Measurements from ENCODE around the gene ZNF385A.
"Not testable (repeated sequence)": the region's sequence is repeated elsewhere in the genome, so short reads cannot be mapped to it uniquely, and the experiment has no call there.

Gene ZNF385A

DNA sequence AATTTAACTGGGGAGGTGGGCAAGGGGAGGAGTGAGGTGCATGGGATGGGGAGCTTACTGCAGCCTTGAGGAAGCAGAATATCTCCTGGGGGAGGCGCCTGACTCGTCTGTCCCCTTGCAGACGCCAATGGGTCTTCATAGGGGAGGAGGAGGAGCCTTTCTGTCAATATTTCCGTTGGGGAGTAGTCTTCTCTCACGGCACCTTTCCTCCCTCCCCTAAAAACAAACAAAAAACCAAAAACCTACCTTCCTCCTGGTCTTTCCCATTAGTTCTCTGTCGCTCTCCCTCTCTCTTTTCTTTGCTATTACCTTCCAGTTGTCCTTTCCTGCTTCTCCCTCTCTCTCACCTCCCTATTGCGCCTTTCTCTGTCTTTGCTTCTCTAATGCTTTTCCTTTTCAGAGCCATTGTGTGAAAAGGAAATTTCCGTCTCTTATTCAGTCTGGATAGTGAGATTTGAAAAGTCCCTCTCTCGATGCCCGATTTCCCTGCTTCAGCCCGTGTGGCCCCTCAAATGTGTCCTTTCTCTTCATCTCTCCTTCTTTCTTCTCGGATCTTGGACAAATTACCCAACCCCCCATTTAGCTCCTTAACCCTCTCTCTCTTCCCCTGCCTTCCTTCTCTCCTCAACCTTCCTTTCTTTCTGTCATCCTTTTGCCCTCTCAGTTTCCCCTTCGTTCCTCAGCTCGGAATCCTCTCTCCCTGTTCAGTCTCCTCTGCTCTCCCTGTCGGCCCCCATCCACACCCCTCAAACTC lies 26.2 kb downstream of the ZNF385A start:
- DNase-seq (no peak), ATAC-seq (replicated peaks) (no peak)
- no peak overlapping the region for H3K27ac Mint-ChIP-seq

DNA sequence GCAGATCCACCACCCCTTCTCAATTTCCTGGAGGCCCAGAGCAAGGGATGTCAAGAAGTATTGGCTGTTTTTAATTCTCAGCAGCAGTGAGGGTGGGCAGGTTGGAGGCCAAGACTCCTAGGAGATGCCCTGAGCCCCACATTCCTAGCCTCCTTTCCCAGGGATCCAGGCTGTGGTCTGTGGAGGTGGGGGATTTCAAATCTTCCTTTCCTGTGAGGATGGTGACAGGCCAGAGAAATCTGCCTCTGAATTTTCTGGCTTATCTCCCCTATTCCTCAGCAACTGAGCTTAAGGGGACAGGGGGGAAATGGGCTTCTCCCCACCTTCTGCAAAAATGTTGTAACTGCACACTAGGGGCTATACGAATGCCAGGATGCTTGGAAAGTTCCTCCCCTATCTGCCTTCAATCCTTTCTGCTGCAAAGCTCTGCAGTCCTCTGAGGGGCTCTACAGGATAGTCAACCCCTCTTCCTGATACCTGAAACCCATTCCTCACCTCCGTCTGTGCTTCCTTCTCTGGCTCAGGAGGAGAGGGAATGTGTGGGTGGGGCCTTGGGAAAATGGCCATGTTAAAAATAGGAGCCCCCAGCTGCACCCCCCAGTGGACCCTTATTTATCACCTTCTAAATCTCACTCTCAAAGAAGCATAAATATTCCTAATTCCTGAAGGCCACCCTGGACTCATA lies 26.9 kb downstream of the ZNF385A start:
- no peaks in the 10 kb centered on the region for H3K9me3 Mint-ChIP-seq
- no peak for ATAC-seq (replicated peaks)
- H3K36me3 Mint-ChIP-seq (ENCODE audit: insufficient read depth): peaks cover 3% of the 10 kb centered on the region
- DNase-seq: no peak
- H3K4me3 Mint-ChIP-seq: no peak overlapping the region
- H3K27me3 Mint-ChIP-seq: no peaks in the 10 kb centered on the region
- no peaks in the 10 kb centered on the region for H3K4me1 Mint-ChIP-seq (ENCODE audit: low read depth in 2 of 2)
- H3K27ac Mint-ChIP-seq: peak overlapping the region in 1 of 2 donors; percentile 42

More for the DNA sequence above, 26.2 kb downstream of the ZNF385A start:
- H3K4me3 Mint-ChIP-seq: no peak overlapping the region
- peaks cover 2% of the 10 kb centered on the region for H3K36me3 Mint-ChIP-seq (ENCODE audit: insufficient read depth)
- no peaks in the 10 kb centered on the region for H3K9me3 Mint-ChIP-seq
- peaks cover 3% of the 10 kb centered on the region in 2 donors for H3K4me1 Mint-ChIP-seq (ENCODE audit: low read depth in 2 of 2)
- no peaks in the 10 kb centered on the region for H3K27me3 Mint-ChIP-seq

DNA sequence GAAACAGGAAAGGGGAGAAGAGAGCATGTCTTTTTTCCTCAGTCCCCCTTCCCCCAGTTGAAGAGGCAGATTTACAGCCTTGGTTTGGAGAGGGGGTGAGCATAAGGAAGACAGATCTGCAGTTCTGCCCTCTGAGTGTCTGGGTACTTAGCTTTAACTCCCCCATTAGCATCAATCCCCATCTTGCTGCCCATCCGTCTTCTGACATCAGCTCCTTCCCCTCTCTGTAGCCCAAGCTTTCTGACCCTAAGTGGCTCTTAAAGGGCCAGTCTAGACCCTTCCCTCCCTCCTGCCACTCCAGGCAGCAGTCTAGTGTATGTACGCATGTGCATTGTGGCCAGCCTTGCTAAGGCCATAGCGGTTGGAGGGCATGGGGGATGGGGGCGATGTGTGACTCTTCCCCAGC lies 27.6 kb downstream of the ZNF385A start:
- no peak for ATAC-seq (replicated peaks)
- Mint-ChIP-seq H3K36me3 (ENCODE audit: insufficient read depth) (peaks cover 3% of the 10 kb centered on the region), H3K27ac (peak overlapping the region in 1 of 2 donors; percentile 42), H3K4me3 (no peak overlapping the region), H3K4me1 (ENCODE audit: low read depth in 2 of 2) (no peaks in the 10 kb centered on the region), H3K9me3 (no peaks in the 10 kb centered on the region), H3K27me3 (no peaks in the 10 kb centered on the region)
- no peak for DNase-seq

DNA sequence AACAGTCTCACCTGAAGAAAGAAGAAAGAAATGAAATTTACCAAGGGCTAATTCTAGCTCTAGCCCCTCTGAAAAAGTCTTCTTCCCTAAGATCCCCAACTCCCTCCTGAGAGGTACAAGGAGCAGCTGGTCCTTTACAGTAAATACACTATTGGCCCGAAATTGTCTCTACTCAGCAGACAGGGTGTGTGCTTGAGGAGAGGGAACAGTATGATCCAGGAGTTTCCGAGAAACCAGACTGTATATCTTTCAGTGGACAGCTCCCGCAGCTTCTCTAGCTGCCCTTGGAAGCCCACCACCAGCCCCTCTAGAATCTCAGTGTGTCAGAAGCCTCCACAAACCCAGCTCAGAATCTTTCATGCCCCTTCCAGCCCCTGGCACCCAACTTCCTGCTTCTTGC lies 28.3 kb downstream of the ZNF385A start:
- no peak overlapping the region for H3K4me3 Mint-ChIP-seq
- H3K4me1 Mint-ChIP-seq (ENCODE audit: low read depth in 2 of 2): peaks cover 0 to 2% of the 10 kb centered on the region in 2 donors
- no peaks in the 10 kb centered on the region for H3K27me3 Mint-ChIP-seq
- DNase-seq (no peak), ATAC-seq (replicated peaks) (no peak)
- no peaks in the 10 kb centered on the region for H3K9me3 Mint-ChIP-seq
- H3K36me3 Mint-ChIP-seq (ENCODE audit: insufficient read depth): peaks cover 7% of the 10 kb centered on the region
- no peak overlapping the region for H3K27ac Mint-ChIP-seq

DNA sequence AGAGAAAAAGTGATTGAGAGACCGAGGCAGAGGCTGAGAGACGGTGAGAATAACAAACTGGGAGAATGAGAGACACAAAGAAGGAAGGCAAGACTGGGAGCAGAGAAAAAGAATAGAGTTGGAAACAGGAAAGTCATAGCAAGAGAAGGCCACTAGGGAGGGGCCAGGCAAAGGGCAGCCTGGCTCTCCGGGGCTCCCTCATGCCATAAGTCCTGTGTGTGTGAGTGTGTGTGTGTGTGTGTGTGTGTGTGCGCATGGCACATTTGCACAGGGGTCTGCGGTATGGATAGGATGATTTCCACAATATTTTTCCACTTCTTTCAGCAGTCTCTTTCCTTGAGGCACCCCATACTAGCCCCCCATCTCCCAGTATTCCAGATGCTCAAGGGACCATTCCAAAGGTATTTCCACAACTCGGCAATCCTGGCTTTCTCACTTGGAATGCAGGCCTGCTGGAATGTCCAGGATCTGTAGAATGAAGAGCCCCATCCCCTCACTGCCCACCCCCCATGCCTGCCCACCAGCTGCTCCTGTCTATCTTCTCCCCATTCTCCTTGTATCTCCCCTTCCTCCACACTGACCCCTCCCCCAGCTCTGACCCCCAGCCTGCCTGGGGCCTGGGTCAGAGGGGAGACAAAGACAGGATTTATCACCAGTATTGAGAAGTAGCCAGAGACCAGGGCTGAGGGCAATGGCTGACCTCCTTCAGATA lies 29.3 kb downstream of the ZNF385A start:
- Mint-ChIP-seq H3K27me3 (no peaks in the 10 kb centered on the region), H3K4me3 (no peak overlapping the region), H3K36me3 (ENCODE audit: insufficient read depth) (peaks cover 14% of the 10 kb centered on the region), H3K27ac (peak overlapping the region in 1 of 2 donors; percentile 7), H3K4me1 (ENCODE audit: low read depth in 2 of 2) (peaks cover 0 to 2% of the 10 kb centered on the region in 2 donors), H3K9me3 (no peaks in the 10 kb centered on the region)
- ATAC-seq (replicated peaks): no peak
- DNase-seq: no peak

DNA sequence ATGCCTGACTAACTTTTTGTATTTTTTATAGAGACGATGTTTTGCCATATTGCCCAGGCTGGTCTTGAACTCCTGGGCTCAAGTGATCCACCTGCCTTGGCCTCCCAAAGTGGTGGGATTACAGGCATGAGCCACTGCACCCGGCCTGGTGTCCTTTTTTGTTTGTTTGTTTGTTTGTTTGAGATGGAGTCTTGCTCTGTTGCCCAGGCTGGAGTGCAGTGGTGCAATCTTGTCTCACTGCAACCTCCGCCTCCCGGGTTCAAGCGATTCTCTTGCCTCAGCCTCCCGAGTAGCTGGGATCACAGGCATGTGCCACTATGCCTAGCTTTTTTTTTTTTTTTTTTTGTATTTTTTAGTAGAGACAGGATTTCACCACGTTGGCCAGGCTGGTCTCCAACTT lies 30.3 kb downstream of the ZNF385A start:
- H3K36me3 Mint-ChIP-seq (ENCODE audit: insufficient read depth): peaks cover 17% of the 10 kb centered on the region
- DNase-seq; H3K9me3 Mint-ChIP-seq; H3K4me3 Mint-ChIP-seq; H3K4me1 Mint-ChIP-seq (ENCODE audit: low read depth in 2 of 2); ATAC-seq (replicated peaks); H3K27me3 Mint-ChIP-seq: not testable (repeated sequence)
- H3K27ac Mint-ChIP-seq: peak overlapping the region; percentile 7 to 76

DNA sequence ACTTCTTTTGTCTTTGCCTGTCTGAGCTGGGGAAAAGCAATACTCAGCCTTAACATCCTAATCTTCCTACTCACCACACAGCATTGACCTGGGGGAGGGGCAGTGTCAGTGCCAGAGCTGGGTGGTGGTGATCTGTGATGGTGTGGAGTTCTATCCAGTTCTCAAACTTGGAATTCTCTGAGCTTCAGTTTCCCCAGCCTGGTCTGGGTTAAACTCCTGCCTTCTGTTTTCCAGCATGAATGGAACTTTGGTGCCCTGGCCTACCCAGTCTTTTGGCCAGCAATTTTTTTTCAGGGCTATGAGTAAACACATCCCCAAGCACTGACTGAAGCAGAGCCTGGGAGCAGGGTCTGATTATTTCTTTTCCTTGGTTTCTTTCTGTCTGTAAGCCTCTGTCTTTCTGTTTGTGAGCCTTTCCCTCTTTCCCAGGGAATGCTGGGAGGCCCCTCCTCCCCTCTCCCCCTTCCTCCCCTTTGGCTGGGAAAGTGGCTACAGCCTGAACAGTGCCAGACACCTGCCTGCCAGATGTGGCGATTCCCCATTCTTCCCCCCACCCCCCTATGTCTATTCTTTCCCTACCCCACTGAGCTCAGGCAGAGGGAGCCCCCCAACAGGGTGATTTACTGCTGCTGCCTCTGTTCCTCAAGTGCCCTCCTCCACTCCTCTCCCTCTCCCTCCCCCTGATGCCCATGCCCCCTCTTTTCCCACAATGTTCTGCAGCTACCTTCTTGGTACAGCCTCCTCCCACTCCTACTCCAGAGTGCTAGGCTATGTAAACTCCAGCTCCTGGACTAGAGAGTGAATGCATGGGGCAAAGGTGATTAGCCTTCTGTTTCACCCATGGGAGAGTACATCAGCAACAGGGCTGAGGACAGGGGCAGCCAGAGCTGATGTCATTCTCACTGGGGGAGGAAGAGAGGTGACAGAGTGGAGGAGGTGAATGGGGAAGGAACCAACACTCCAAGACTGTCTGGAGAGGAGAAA lies 31.4 kb downstream of the ZNF385A start:
- Mint-ChIP-seq H3K9me3 (no peaks in the 10 kb centered on the region), H3K36me3 (ENCODE audit: insufficient read depth) (peaks cover 20% of the 10 kb centered on the region), H3K4me1 (ENCODE audit: low read depth in 2 of 2) (peaks cover 0 to 2% of the 10 kb centered on the region in 2 donors), H3K4me3 (no peak overlapping the region), H3K27me3 (no peaks in the 10 kb centered on the region), H3K27ac (peak overlapping the region in 1 of 2 donors; percentile 76)
- no peak for DNase-seq
- no peak for ATAC-seq (replicated peaks)

DNA sequence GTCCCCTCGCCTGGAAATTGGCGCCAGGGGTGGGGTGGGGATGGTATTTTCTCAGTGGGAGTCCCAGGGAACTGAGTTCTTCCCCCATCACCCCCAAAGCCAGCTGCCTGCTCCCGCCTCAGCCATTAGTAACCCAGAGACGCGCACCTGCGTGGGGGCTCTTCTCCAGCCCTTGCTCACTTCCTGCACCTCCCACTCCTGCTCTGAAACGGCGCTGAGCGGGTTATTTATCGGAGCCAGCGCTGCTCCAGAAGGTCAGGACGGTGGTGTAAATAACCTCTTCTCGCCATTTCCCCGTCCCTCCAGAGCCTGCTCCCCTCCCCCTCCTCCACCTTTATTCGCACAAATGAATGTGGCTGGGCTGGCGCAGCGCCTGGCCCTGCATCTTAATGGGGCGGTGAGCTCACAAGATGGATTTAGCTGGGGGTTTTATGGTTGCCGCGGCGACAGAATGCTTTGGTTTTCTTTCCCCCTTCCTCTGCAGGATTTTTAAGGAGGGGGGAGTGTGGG lies 32.5 kb downstream of the ZNF385A start:
- H3K27ac Mint-ChIP-seq: peak overlapping the region in 1 of 2 donors; percentile 35
- ATAC-seq (replicated peaks) (no peak), DNase-seq (no peak)
- H3K4me1 Mint-ChIP-seq (ENCODE audit: low read depth in 2 of 2): peaks cover 0 to 2% of the 10 kb centered on the region in 2 donors
- H3K36me3 Mint-ChIP-seq (ENCODE audit: insufficient read depth): peaks cover 31% of the 10 kb centered on the region
- no peaks in the 10 kb centered on the region for H3K9me3 Mint-ChIP-seq
- no peaks in the 10 kb centered on the region for H3K27me3 Mint-ChIP-seq
- H3K4me3 Mint-ChIP-seq: no peak overlapping the region

DNA sequence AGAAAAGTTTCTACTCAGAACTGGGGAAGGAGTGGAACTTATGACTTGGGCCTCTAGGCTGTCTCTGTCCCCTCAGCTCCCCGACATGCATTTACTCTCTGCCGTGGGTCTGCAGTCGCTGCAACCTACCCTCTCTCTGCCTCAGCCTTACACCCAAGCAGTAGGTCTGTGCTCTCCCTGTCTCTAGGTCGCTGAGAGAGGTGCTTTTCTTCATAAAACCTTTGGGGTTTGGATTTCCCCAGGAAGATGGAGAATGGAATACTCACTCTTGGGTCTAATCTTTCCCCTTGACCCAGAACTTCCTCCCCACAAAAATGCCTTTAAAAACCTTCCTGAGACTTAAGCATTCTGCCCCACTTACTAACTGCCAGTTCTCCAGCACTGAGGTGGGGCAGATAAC lies 33.2 kb downstream of the ZNF385A start:
- Mint-ChIP-seq H3K9me3 (no peaks in the 10 kb centered on the region), H3K4me3 (no peak overlapping the region), H3K27ac (peak overlapping the region in 1 of 2 donors; percentile 6), H3K36me3 (ENCODE audit: insufficient read depth) (peaks cover 37% of the 10 kb centered on the region), H3K4me1 (ENCODE audit: low read depth in 2 of 2) (peaks cover 0 to 2% of the 10 kb centered on the region in 2 donors), H3K27me3 (no peaks in the 10 kb centered on the region)
- no peak for DNase-seq
- no peak for ATAC-seq (replicated peaks)

DNA sequence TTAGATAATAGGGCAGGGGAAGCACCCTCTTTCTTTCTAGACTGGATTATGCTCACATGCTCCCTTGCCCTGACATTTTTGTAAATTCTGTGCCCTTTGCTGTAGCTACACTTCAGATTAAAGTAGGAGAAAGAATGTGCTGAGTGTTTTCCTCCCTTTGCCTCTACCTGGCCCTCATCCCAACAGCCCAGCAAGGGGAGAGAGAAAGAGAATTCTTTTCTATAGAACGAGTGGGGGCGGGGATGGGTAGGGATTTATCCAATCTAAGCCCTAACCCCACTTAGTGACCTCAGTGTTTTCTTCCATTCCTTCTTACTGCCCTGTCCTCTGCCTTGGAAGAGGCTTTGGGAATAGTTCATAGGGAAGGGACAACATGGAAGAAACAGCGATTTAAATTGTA lies 33.8 kb downstream of the ZNF385A start:
- Mint-ChIP-seq H3K4me3 (no peak overlapping the region), H3K4me1 (ENCODE audit: low read depth in 2 of 2) (peaks cover 0 to 2% of the 10 kb centered on the region in 2 donors), H3K36me3 (ENCODE audit: insufficient read depth) (peaks cover 43% of the 10 kb centered on the region), H3K27me3 (no peaks in the 10 kb centered on the region), H3K9me3 (no peaks in the 10 kb centered on the region), H3K27ac (peak overlapping the region in 1 of 2 donors; percentile 6)
- DNase-seq (no peak), ATAC-seq (replicated peaks) (no peak)

DNA sequence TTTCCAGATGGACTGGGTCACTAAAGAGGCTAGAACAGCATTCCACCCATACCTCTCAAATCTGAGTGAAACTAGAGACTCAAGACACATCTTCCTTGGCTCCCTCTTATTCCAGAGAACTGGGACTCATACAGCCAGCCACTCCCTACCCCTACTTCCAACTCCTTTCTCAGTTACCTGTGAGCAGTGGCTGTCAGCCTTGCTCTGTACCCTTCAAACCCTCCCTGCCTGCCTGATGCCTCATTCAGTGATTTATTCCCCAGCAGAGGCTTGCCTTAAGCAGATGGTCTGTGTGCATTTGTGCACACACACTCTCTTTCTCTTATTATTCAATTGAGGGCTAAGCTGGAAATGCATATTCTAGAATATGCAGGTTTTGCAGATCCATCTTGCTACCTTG lies 34.9 kb downstream of the ZNF385A start:
- peaks cover 53% of the 10 kb centered on the region for H3K36me3 Mint-ChIP-seq (ENCODE audit: insufficient read depth)
- ATAC-seq (replicated peaks): no peak

DNA sequence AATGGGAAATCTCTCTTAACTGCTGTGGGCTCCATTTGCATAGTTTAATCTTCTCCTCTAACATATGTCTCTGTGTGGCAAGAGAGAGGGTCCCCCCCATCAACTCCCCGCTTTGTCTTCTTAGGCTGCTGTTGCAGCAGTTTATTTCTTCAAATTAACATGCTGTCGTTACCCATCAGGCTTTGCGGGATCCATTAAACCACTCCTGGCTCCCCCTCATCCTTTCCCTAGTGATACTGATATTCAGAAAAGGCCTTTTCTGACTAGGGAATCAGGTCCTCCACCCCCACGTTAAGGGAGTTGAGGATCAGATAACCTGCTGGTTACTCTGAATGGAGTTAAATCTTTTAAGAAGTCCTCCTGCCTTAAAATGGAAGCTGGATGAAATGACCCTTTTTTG lies 35.5 kb downstream of the ZNF385A start:
- DNase-seq: no peak
- Mint-ChIP-seq H3K36me3 (ENCODE audit: insufficient read depth) (peaks cover 58% of the 10 kb centered on the region), H3K27ac (no peak overlapping the region), H3K9me3 (no peaks in the 10 kb centered on the region), H3K4me3 (no peak overlapping the region), H3K4me1 (ENCODE audit: low read depth in 2 of 2) (peaks cover 0 to 3% of the 10 kb centered on the region in 2 donors), H3K27me3 (no peaks in the 10 kb centered on the region)
- no peak for ATAC-seq (replicated peaks)

More for the DNA sequence above, 34.9 kb downstream of the ZNF385A start:
- H3K4me1 Mint-ChIP-seq (ENCODE audit: low read depth in 2 of 2): peaks cover 0 to 3% of the 10 kb centered on the region in 2 donors
- H3K27ac Mint-ChIP-seq: no peak overlapping the region
- H3K27me3 Mint-ChIP-seq: no peaks in the 10 kb centered on the region
- no peak overlapping the region for H3K4me3 Mint-ChIP-seq
- no peak for DNase-seq
- no peaks in the 10 kb centered on the region for H3K9me3 Mint-ChIP-seq

All from effector memory CD8-positive, alpha-beta T cell (primary cell).